Body of pancreas (tissue), 4 donors: ENCODE measurements around the gene MAGIX. TPM values are rescaled to one million over a fixed set of nuclear protein-coding genes. Genes with fewer than 3 reads are reported as not detected.
"Not testable (repeated sequence)": the region's sequence is repeated elsewhere in the genome, so short reads cannot be mapped to it uniquely, and the experiment has no call there.

Experiments
- ATAC-seq: fragments of 150-250 bp; one replicate; pipeline ENCODE4 v1.9.1; 2016
- DNase-seq, 4 donors: peaks; one replicate each; pipeline ENCODE4 v3.0.0-alpha.2; 2019
- H3K27ac ChIP-seq, 4 donors: fragments of 200-600 bp; sonication (generic); 1 replicate in 3 of 4; 2 replicates in 1 of 4; pipeline versions ENCODE4 v1.5.1 to v1.6.1; 2016 to 2019; ENCODE audit warnings: mild to moderate bottlenecking in 1 of 4, mixed read lengths in 1 of 4, moderate library complexity in 1 of 4
- H3K27me3 ChIP-seq, 2 donors: fragments of 200-600 bp; sonication (generic); one replicate each; pipeline ENCODE4 v1.6.0; 2016; ENCODE audit warnings: mild to moderate bottlenecking in 1 of 2
- H3K36me3 ChIP-seq, 2 donors: fragments of 200-600 bp; sonication (generic); replicated peaks in 1 of 2; 2 replicates each; pipeline ENCODE4 v1.5.1; 2016; ENCODE audit warnings: low read depth in 2 of 2; ENCODE audit not compliant: insufficient read depth in 1 of 2
- H3K4me1 ChIP-seq: fragments of 200-600 bp; sonication (generic); one replicate; pipeline ENCODE4 v1.6.0; 2016
- H3K4me3 ChIP-seq, 2 donors: fragments of 200-600 bp; sonication (generic); 1 replicate in 1 of 2; 2 replicates in 1 of 2; pipeline ENCODE4 v1.5.1; 2016 to 2019
- H3K9me3 ChIP-seq, 3 donors: fragments of 200-600 bp; sonication (generic); 1 replicate in 2 of 3; 2 replicates in 1 of 3; pipeline ENCODE4 v1.5.1; 2016
- CTCF ChIP-seq, 7 experiments: fragments of 450-650 bp in 4 of 7; fragments of 200-600 bp in 3 of 7; sonication (generic) in 3 of 7; IDR thresholded peaks; one replicate each; pipeline ENCODE4 v1.5.1; 2016 to 2019; ENCODE audit warnings: antibody characterized with exemption in 7 of 7
- POLR2A ChIP-seq, 3 donors: fragments of 450-650 bp; IDR thresholded peaks; one replicate each; pipeline ENCODE4 v1.6.1; 2016; ENCODE audit warnings: antibody characterized with exemption in 3 of 3, mild to moderate bottlenecking in 2 of 3
- WGBS, 2 donors: methylation state at CpG; one replicate each; pipeline ENCODE4 v1.1.5; 2017; 5-methylcytosine and 5-hydroxymethylcytosine counted together
- intact Hi-C: fragments of 100-400 bp; cut with DNase I; formaldehyde crosslinking; loops from one replicate; pipeline ENCODE4 v1.15.1; 2023
- total RNA-seq, 2 donors: library from RNA; depleted of rRNA; stranded (reverse); fragments of >200 nt; gene quantifications; one replicate each; pipeline ENCODE4 v1.1.0, GENCODE V29; 2016

The MAGIX gene
- total RNA-seq, 2 donors from 2014 or later: 13.2 to 40.9 TPM

- intact Hi-C loops: no loop called here
- no peaks in the 10 kb centered on the region for H3K9me3 ChIP-seq
- ATAC-seq (peak; percentile 85), DNase-seq (peak; percentile 77 to 86 (median 84))
- H3K4me1 ChIP-seq: peaks cover 19% of the 10 kb centered on the region
- H3K36me3 ChIP-seq: no peaks in the 10 kb centered on the region
- H3K4me3 ChIP-seq: peak overlapping the region; percentile 7 to 36
- WGBS, 2 donors: 0% methylated on average over 22 of the region's 37 CpGs; no CpG with 5 or more reads in 1 of the 2 donors
- TF ChIP-seq POLR2A (IDR thresholded peaks at IDR 0.05) (no peak), CTCF (IDR thresholded peaks at IDR 0.05) (no peak)
- H3K27me3 ChIP-seq: no peaks in the 10 kb centered on the region
- peak overlapping the region; percentile 75 to 94 (median 85) for H3K27ac ChIP-seq
Observed at GRCh38 chrX:49172280-49172780, 9.8 kb downstream of the MAGIX start.

GRCh38 chrX:49173544-49173943 is 11.0 kb downstream of the MAGIX start:
- H3K4me3 ChIP-seq, intact Hi-C loops, H3K27me3 ChIP-seq, DNase-seq, H3K9me3 ChIP-seq, ATAC-seq, H3K36me3 ChIP-seq: not testable (repeated sequence)
- Histone ChIP-seq H3K27ac (peak overlapping the region in 3 of 4 donors; percentile 75 to 94 (median 89)), H3K4me1 (peaks cover 12% of the 10 kb centered on the region)
- 87% methylated on average over 6 to 8 of the region's 8 CpGs for WGBS, 2 donors

GRCh38 chrX:49174723-49175122 is 12.2 kb downstream of the MAGIX start:
- H3K27me3 ChIP-seq: no peaks in the 10 kb centered on the region
- no peak for DNase-seq
- no peak overlapping the region for H3K27ac ChIP-seq
- WGBS, 2 donors: 65 to 78% methylated on average over 3 of the region's 3 CpGs
- no peaks in the 10 kb centered on the region for H3K36me3 ChIP-seq
- TF ChIP-seq POLR2A (IDR thresholded peaks at IDR 0.05) (no peak), CTCF (IDR thresholded peaks at IDR 0.05) (no peak)
- H3K4me1 ChIP-seq: peaks cover 12% of the 10 kb centered on the region
- H3K9me3 ChIP-seq: no peaks in the 10 kb centered on the region
- no peak overlapping the region for H3K4me3 ChIP-seq
- no peak for ATAC-seq
- intact Hi-C loops: no loop called here

GRCh38 chrX:49175435-49176274 is 13.1 kb downstream of the MAGIX start:
- TF ChIP-seq POLR2A (IDR thresholded peaks at IDR 0.05): no peak
- no peak for TF ChIP-seq CTCF (IDR thresholded peaks at IDR 0.05)
- Histone ChIP-seq H3K9me3 (no peaks in the 10 kb centered on the region), H3K4me1 (peaks cover 12% of the 10 kb centered on the region), H3K36me3 (no peaks in the 10 kb centered on the region), H3K27me3 (no peaks in the 10 kb centered on the region), H3K4me3 (no peak overlapping the region), H3K27ac (no peak overlapping the region)
- no peak for DNase-seq
- ATAC-seq: no peak
- 84 to 91% methylated on average over 10 to 18 of the region's 43 CpGs for WGBS, 2 donors
- intact Hi-C loops: no loop called here

GRCh38 chrX:49176421-49177326 is 14.1 kb downstream of the MAGIX start:
- 54 to 61% methylated on average over 16 of the region's 27 CpGs for WGBS, 2 donors
- no peak overlapping the region for H3K4me3 ChIP-seq
- H3K36me3 ChIP-seq: no peaks in the 10 kb centered on the region
- H3K27ac ChIP-seq: peak overlapping the region in 1 of 4 donors; percentile 21
- H3K9me3 ChIP-seq: no peaks in the 10 kb centered on the region
- DNase-seq (peak in 2 of 4 donors; percentile 34 to 38), ATAC-seq (no peak)
- H3K27me3 ChIP-seq: no peaks in the 10 kb centered on the region
- TF ChIP-seq POLR2A (IDR thresholded peaks at IDR 0.05) (no peak), CTCF (IDR thresholded peaks at IDR 0.05) (no peak)
- intact Hi-C loops: no loop called here
- H3K4me1 ChIP-seq: peaks cover 12% of the 10 kb centered on the region
